ENCODE results near the gene CRTAC1.

CRTAC1 gene

DNA sequence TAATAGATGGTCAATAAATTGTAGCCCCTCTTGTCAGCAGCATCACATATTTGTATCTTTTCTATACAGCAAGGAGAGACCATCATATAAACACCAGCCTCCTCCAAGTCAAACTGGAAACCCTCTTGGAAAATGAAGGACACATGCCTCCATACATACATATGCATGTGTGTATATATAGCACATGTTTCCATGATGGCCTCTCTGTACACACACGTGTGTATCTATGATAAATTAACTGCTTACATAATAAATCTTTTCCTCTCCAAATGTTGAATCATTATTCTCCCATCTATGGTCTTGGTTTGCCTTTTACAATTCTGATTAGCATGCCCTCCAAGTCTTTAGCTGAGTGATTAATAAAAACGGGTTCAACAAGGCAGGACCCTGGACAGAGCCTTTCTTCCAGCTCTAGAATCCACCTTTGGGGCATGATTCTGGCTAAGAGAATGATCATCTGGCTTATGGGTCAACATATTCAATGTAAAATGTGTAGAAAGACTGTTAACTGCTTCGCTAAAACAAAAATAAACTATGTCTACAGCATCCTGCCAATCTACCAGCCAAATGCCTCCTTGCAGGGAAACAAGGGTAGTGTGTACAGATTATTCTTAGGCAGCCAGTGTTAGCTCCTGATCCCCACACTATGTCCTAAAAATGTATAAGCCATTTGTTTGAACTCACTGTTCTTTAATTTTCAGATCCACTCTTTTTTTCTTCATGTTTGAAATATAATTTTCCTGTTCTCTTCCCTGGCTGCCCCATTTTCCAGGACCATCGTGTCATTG is 70.0 kb downstream of the CRTAC1 start:
- TF ChIP-seq ZFP30 (CRISPR knock-in tag; IDR thresholded peaks at IDR 0.05) (no peak), GLIS3 (CRISPR knock-in tag; IDR thresholded peaks at IDR 0.05) (no peak), ISL1 (CRISPR knock-in tag; IDR thresholded peaks at IDR 0.05) (no peak), ZNF70 (CRISPR knock-in tag; IDR thresholded peaks at IDR 0.05) (no peak), ARNTL (CRISPR knock-in tag; IDR thresholded peaks at IDR 0.05; ENCODE audit: borderline replicate concordance, low read depth) (no peak), RARB (CRISPR knock-in tag; IDR thresholded peaks at IDR 0.05) (no peak), BACH2 (CRISPR knock-in tag; IDR thresholded peaks at IDR 0.05; ENCODE audit: borderline replicate concordance) (no peak), ZC3H10 (CRISPR knock-in tag; IDR thresholded peaks at IDR 0.05) (no peak), ZNF8 (CRISPR knock-in tag; IDR thresholded peaks at IDR 0.05) (no peak), PPARA (CRISPR knock-in tag; IDR thresholded peaks at IDR 0.05; ENCODE audit: borderline replicate concordance) (no peak), ZFP3 (CRISPR knock-in tag; IDR thresholded peaks at IDR 0.05) (no peak), CSDC2 (CRISPR knock-in tag; IDR thresholded peaks at IDR 0.05) (no peak), ZNF565 (CRISPR knock-in tag; conservative IDR thresholded peaks at IDR 0.05; ENCODE audit: low read depth) (no peak), SNAI2 (CRISPR knock-in tag; IDR thresholded peaks at IDR 0.05) (no peak), TCF4 (CRISPR knock-in tag; IDR thresholded peaks at IDR 0.05; ENCODE audit: borderline replicate concordance) (no peak)
- TF ChIP-seq, protein P1, sequence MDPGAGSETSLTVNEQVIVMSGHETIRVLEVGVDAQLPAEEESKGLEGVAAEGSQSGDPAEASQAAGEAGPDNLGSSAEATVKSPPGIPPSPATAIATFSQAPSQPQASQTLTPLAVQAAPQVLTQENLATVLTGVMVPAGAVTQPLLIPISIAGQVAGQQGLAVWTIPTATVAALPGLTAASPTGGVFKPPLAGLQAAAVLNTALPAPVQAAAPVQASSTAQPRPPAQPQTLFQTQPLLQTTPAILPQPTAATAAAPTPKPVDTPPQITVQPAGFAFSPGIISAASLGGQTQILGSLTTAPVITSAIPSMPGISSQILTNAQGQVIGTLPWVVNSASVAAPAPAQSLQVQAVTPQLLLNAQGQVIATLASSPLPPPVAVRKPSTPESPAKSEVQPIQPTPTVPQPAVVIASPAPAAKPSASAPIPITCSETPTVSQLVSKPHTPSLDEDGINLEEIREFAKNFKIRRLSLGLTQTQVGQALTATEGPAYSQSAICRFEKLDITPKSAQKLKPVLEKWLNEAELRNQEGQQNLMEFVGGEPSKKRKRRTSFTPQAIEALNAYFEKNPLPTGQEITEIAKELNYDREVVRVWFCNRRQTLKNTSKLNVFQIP (CRISPR knock-in tag; IDR thresholded peaks at IDR 0.05; ENCODE audit: borderline replicate concordance, low read depth) = no peak
- TF ChIP-seq, protein P2, sequence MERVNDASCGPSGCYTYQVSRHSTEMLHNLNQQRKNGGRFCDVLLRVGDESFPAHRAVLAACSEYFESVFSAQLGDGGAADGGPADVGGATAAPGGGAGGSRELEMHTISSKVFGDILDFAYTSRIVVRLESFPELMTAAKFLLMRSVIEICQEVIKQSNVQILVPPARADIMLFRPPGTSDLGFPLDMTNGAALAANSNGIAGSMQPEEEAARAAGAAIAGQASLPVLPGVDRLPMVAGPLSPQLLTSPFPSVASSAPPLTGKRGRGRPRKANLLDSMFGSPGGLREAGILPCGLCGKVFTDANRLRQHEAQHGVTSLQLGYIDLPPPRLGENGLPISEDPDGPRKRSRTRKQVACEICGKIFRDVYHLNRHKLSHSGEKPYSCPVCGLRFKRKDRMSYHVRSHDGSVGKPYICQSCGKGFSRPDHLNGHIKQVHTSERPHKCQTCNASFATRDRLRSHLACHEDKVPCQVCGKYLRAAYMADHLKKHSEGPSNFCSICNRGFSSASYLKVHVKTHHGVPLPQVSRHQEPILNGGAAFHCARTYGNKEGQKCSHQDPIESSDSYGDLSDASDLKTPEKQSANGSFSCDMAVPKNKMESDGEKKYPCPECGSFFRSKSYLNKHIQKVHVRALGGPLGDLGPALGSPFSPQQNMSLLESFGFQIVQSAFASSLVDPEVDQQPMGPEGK (CRISPR knock-in tag; IDR thresholded peaks at IDR 0.05; ENCODE audit: borderline replicate concordance) = no peak
- TF ChIP-seq, protein P3, sequence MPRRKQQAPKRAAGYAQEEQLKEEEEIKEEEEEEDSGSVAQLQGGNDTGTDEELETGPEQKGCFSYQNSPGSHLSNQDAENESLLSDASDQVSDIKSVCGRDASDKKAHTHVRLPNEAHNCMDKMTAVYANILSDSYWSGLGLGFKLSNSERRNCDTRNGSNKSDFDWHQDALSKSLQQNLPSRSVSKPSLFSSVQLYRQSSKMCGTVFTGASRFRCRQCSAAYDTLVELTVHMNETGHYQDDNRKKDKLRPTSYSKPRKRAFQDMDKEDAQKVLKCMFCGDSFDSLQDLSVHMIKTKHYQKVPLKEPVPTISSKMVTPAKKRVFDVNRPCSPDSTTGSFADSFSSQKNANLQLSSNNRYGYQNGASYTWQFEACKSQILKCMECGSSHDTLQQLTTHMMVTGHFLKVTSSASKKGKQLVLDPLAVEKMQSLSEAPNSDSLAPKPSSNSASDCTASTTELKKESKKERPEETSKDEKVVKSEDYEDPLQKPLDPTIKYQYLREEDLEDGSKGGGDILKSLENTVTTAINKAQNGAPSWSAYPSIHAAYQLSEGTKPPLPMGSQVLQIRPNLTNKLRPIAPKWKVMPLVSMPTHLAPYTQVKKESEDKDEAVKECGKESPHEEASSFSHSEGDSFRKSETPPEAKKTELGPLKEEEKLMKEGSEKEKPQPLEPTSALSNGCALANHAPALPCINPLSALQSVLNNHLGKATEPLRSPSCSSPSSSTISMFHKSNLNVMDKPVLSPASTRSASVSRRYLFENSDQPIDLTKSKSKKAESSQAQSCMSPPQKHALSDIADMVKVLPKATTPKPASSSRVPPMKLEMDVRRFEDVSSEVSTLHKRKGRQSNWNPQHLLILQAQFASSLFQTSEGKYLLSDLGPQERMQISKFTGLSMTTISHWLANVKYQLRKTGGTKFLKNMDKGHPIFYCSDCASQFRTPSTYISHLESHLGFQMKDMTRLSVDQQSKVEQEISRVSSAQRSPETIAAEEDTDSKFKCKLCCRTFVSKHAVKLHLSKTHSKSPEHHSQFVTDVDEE (CRISPR knock-in tag; IDR thresholded peaks at IDR 0.05) = no peak
- TF ChIP-seq, protein P4, sequence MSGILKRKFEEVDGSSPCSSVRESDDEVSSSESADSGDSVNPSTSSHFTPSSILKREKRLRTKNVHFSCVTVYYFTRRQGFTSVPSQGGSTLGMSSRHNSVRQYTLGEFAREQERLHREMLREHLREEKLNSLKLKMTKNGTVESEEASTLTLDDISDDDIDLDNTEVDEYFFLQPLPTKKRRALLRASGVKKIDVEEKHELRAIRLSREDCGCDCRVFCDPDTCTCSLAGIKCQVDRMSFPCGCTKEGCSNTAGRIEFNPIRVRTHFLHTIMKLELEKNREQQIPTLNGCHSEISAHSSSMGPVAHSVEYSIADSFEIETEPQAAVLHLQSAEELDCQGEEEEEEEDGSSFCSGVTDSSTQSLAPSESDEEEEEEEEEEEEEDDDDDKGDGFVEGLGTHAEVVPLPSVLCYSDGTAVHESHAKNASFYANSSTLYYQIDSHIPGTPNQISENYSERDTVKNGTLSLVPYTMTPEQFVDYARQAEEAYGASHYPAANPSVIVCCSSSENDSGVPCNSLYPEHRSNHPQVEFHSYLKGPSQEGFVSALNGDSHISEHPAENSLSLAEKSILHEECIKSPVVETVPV (CRISPR knock-in tag; IDR thresholded peaks at IDR 0.05) = no peak
- no peak for ATAC-seq

DNA sequence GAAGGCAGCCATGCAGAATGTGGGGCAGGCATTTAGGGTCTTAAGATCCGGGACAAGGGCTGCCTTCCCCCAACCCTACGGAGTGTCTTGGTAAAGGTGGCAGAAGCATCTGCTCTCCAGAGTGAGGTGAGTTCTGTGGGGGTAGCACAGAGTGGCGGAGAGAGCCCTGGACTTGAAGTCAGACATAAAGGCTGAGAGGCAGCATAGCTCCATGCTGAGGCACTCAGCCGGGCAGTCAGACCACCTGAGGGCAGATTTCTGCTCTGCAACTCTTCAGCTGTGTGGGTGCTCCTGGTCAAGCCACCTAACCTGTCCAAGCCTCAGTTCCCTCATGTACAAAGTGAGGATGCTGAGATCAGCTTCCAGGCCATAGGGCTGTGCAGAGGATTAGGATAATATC is 81.0 kb downstream of the CRTAC1 start:
- ATAC-seq = no peak
- TF ChIP-seq ARNTL (CRISPR knock-in tag; IDR thresholded peaks at IDR 0.05; ENCODE audit: borderline replicate concordance, low read depth) (no peak), ZFP3 (CRISPR knock-in tag; IDR thresholded peaks at IDR 0.05) (no peak), OSR1 (CRISPR knock-in tag; IDR thresholded peaks at IDR 0.05) (no peak)

DNA sequence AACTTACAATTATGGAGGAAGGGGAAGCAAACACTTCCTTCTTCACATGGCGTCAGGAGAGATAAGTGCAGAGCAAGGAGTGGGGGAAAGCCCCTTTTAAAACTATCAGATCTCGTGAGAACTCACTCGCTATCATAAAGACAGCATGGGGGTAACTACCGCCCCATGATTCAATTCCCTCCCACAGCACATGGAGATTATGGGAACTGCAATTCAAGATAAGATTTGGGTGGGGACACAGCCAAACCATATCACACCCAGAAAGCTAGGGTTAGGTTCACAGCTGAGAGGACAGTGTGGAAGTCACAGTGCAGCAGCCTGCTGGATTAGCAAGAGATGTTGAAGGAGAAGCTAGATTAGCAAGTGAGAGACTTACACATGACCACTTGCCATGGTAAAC is 81.6 kb downstream of the CRTAC1 start:
- no peak for TF ChIP-seq TCF4 (CRISPR knock-in tag; IDR thresholded peaks at IDR 0.05; ENCODE audit: borderline replicate concordance)
- TF ChIP-seq ZC3H10 (CRISPR knock-in tag; IDR thresholded peaks at IDR 0.05) = no peak
- TF ChIP-seq ARNTL (CRISPR knock-in tag; IDR thresholded peaks at IDR 0.05; ENCODE audit: borderline replicate concordance, low read depth) = no peak
- TF ChIP-seq GLIS3 (CRISPR knock-in tag; IDR thresholded peaks at IDR 0.05) = no peak
- TF ChIP-seq, protein P5, sequence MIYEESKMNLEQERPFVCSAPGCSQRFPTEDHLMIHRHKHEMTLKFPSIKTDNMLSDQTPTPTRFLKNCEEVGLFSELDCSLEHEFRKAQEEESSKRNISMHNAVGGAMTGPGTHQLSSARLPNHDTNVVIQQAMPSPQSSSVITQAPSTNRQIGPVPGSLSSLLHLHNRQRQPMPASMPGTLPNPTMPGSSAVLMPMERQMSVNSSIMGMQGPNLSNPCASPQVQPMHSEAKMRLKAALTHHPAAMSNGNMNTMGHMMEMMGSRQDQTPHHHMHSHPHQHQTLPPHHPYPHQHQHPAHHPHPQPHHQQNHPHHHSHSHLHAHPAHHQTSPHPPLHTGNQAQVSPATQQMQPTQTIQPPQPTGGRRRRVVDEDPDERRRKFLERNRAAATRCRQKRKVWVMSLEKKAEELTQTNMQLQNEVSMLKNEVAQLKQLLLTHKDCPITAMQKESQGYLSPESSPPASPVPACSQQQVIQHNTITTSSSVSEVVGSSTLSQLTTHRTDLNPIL (CRISPR knock-in tag; IDR thresholded peaks at IDR 0.05; ENCODE audit: low read depth) = no peak
- TF ChIP-seq PPARA (CRISPR knock-in tag; IDR thresholded peaks at IDR 0.05; ENCODE audit: borderline replicate concordance) = no peak
- TF ChIP-seq, protein P1 (CRISPR knock-in tag; IDR thresholded peaks at IDR 0.05; ENCODE audit: borderline replicate concordance, low read depth) = no peak
- TF ChIP-seq ISL1 (CRISPR knock-in tag; IDR thresholded peaks at IDR 0.05) = no peak
- TF ChIP-seq ZNF8 (CRISPR knock-in tag; IDR thresholded peaks at IDR 0.05) = no peak
- TF ChIP-seq ZFP30 (CRISPR knock-in tag; IDR thresholded peaks at IDR 0.05) = no peak
- no peak for TF ChIP-seq ZFP3 (CRISPR knock-in tag; IDR thresholded peaks at IDR 0.05)
- ATAC-seq = no peak

All from SK-N-SH treated with all-trans-retinoic acid at 6 μM for 48 hours (cell line).